HepG2 (cell line): ENCODE results near the gene SMAD2. TPM values are rescaled to one million over a fixed set of nuclear protein-coding genes. Genes with fewer than 3 reads are reported as not detected.

Experiments
- AGO2 ChIP-seq: fragments of 200-400 bp; formaldehyde crosslinking; optimal IDR thresholded peaks from 2 replicates; pipeline ENCODE3; 2017; ENCODE audit warnings: mild to moderate bottlenecking, low read depth, low read length, moderate library complexity
- ARNT ChIP-seq: fragments of 450-650 bp; IDR thresholded peaks from 2 replicates; pipeline ENCODE4 v1.6.1; 2017
- HNRNPK ChIP-seq: fragments of 200-400 bp; formaldehyde crosslinking; IDR thresholded peaks from 2 replicates; pipeline ENCODE4 v1.6.1; 2018; ENCODE audit warnings: low read length, low read depth, moderate library complexity, mild to moderate bottlenecking; ENCODE audit not compliant: poor library complexity, severe bottlenecking
- KLF15 ChIP-seq: sonication (generic); formaldehyde crosslinking; IDR thresholded peaks from 2 replicates; pipeline ENCODE4 v1.8.1; 2023; ENCODE audit warnings: borderline replicate concordance, mild to moderate bottlenecking, inconsistent platforms, missing genetic modification reagents, mixed read lengths
- MAFK ChIP-seq, 2 experiments: IDR thresholded peaks in 1 of 2; conservative IDR thresholded peaks in 1 of 2; 2 replicates each; pipeline ENCODE4 v1.6.1; 2011; ENCODE audit warnings: improper control_type of control experiment in 2 of 2, low read length in 2 of 2
- MTA1 ChIP-seq: sonication (generic); formaldehyde crosslinking; IDR thresholded peaks from 2 replicates; pipeline ENCODE4 v1.4.0; 2020; ENCODE audit warnings: missing genetic modification reagents, mild to moderate bottlenecking, borderline replicate concordance
- POLR2AphosphoS5 ChIP-seq: IDR thresholded peaks from 2 replicates; pipeline ENCODE4 v1.6.1; 2012; ENCODE audit warnings: low read depth, low read length
- ZFP1 ChIP-seq: IDR thresholded peaks from 2 replicates; pipeline ENCODE4 v1.6.1; 2016
- ZNF253 ChIP-seq: sonication (generic); formaldehyde crosslinking; IDR thresholded peaks from 2 replicates; pipeline ENCODE4 v1.8.0; 2022; ENCODE audit warnings: mild to moderate bottlenecking, missing genetic modification reagents, borderline replicate concordance
- polyA plus RNA-seq, 8 experiments: library from polyadenylated mRNA; depleted of rRNA in 3 of 8; stranded (reverse) in 7 of 8; unstranded in 1 of 8; fragments of >200 nt; fragmentation: Illumina TruSeq in 4 of 8; extraction: Trizol in 4 of 8; gene quantifications; 2 replicates each; pipeline versions ENCODE4 v1.2.1 to v1.2.3, GENCODE V29; 2011 to 2016; ENCODE audit warnings: low read depth in 4 of 8, missing spikeins in 1 of 8, mixed read lengths in 1 of 8; ENCODE audit not compliant: insufficient read depth in 1 of 8
- total RNA-seq, 5 experiments: library from RNA; depleted of rRNA; stranded (reverse); fragments of >200 nt; fragmentation: Illumina TruSeq; extraction: Trizol; gene quantifications; 2 replicates each; pipeline ENCODE4 v1.2.3, GENCODE V29; 2016; ENCODE audit warnings: low read depth in 1 of 5
- TF ChIP-seq, protein P1 (sequence below): sonication (generic); formaldehyde crosslinking; IDR thresholded peaks from 2 replicates; pipeline ENCODE4 v1.5.1; 2020; ENCODE audit warnings: mild to moderate bottlenecking, missing genetic modification reagents, moderate library complexity
- TF ChIP-seq, protein P2 (sequence below): sonication (generic); formaldehyde crosslinking; conservative IDR thresholded peaks from 2 replicates; pipeline ENCODE4 v1.4.0; 2020; ENCODE audit warnings: mild to moderate bottlenecking, missing genetic modification reagents, moderate library complexity
- TF ChIP-seq, protein P3 (sequence below): sonication (generic); formaldehyde crosslinking; IDR thresholded peaks from 2 replicates; pipeline ENCODE4 v1.4.0; 2020; ENCODE audit warnings: missing genetic modification reagents
- TF ChIP-seq, protein P4 (sequence below): sonication (generic); formaldehyde crosslinking; IDR thresholded peaks from 2 replicates; pipeline ENCODE4 v1.9.0; 2021; ENCODE audit warnings: mild to moderate bottlenecking, missing genetic modification reagents

SMAD2 gene
- total and polyA plus RNA-seq, 2 of the 13 experiments (the other 11 are each of a cell fraction or from before 2014, with no cell fraction given), result 40.2 to 96.2 TPM

DNA sequence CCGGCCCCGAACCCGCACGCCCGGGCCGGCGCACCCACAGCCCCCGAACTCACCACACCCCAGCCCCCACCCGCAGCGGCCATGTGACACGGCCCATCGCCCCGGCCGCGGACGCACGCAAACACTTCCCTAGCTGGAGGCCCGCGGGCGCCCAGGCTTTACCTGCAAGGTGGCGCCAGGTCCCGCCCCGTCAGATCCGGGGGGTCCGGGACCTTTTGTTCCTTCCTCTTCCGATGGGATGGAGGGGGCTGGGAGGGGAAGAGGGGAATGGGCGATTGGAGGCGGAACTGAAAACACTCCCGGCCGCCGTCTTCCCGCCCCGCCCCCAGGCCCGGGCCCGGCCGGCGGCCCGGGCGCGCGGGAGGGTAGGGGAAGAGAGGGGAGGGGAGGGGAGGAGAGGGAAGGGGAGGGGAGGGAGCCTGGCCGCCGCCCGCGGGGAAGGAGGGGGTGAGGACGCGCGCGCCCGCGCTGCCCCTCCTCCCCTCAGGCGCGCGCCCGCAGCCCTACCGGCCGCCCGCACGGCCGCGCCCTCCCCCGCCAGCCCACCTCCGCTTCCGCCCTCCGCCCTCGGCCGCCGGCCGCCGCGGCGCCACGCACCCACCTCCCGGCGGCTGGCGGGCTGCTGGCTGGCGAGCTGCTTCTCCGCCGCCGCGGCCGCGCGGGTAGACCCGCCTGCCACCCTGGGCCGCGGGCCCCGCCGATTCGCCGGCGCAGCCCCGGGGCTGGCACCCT is at the start of gene SMAD2 (continued):
- TF ChIP-seq MAFK (conservative IDR thresholded peaks at IDR 0.05 in 1 of 2, IDR thresholded peaks at IDR 0.05 in 1 of 2; ENCODE audit: low read length in 2 of 2), result no peak
- TF ChIP-seq, protein P1, sequence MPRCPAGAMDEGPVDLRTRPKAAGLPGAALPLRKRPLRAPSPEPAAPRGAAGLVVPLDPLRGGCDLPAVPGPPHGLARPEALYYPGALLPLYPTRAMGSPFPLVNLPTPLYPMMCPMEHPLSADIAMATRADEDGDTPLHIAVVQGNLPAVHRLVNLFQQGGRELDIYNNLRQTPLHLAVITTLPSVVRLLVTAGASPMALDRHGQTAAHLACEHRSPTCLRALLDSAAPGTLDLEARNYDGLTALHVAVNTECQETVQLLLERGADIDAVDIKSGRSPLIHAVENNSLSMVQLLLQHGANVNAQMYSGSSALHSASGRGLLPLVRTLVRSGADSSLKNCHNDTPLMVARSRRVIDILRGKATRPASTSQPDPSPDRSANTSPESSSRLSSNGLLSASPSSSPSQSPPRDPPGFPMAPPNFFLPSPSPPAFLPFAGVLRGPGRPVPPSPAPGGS (CRISPR knock-in tag), result no peak
- TF ChIP-seq, protein P2, sequence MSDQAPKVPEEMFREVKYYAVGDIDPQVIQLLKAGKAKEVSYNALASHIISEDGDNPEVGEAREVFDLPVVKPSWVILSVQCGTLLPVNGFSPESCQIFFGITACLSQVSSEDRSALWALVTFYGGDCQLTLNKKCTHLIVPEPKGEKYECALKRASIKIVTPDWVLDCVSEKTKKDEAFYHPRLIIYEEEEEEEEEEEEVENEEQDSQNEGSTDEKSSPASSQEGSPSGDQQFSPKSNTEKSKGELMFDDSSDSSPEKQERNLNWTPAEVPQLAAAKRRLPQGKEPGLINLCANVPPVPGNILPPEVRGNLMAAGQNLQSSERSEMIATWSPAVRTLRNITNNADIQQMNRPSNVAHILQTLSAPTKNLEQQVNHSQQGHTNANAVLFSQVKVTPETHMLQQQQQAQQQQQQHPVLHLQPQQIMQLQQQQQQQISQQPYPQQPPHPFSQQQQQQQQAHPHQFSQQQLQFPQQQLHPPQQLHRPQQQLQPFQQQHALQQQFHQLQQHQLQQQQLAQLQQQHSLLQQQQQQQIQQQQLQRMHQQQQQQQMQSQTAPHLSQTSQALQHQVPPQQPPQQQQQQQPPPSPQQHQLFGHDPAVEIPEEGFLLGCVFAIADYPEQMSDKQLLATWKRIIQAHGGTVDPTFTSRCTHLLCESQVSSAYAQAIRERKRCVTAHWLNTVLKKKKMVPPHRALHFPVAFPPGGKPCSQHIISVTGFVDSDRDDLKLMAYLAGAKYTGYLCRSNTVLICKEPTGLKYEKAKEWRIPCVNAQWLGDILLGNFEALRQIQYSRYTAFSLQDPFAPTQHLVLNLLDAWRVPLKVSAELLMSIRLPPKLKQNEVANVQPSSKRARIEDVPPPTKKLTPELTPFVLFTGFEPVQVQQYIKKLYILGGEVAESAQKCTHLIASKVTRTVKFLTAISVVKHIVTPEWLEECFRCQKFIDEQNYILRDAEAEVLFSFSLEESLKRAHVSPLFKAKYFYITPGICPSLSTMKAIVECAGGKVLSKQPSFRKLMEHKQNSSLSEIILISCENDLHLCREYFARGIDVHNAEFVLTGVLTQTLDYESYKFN, result peak; percentile 39; the same call in 1 of the 2 replicates
- no peak for TF ChIP-seq ZNF253 (CRISPR knock-in tag)
- TF ChIP-seq POLR2AphosphoS5, result peak; percentile 67
- no peak for TF ChIP-seq KLF15 (CRISPR knock-in tag)
- TF ChIP-seq, protein P3, sequence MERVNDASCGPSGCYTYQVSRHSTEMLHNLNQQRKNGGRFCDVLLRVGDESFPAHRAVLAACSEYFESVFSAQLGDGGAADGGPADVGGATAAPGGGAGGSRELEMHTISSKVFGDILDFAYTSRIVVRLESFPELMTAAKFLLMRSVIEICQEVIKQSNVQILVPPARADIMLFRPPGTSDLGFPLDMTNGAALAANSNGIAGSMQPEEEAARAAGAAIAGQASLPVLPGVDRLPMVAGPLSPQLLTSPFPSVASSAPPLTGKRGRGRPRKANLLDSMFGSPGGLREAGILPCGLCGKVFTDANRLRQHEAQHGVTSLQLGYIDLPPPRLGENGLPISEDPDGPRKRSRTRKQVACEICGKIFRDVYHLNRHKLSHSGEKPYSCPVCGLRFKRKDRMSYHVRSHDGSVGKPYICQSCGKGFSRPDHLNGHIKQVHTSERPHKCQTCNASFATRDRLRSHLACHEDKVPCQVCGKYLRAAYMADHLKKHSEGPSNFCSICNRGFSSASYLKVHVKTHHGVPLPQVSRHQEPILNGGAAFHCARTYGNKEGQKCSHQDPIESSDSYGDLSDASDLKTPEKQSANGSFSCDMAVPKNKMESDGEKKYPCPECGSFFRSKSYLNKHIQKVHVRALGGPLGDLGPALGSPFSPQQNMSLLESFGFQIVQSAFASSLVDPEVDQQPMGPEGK (CRISPR knock-in tag), result peak; percentile 9; the same call in 1 of the 2 replicates
- TF ChIP-seq, protein P4, sequence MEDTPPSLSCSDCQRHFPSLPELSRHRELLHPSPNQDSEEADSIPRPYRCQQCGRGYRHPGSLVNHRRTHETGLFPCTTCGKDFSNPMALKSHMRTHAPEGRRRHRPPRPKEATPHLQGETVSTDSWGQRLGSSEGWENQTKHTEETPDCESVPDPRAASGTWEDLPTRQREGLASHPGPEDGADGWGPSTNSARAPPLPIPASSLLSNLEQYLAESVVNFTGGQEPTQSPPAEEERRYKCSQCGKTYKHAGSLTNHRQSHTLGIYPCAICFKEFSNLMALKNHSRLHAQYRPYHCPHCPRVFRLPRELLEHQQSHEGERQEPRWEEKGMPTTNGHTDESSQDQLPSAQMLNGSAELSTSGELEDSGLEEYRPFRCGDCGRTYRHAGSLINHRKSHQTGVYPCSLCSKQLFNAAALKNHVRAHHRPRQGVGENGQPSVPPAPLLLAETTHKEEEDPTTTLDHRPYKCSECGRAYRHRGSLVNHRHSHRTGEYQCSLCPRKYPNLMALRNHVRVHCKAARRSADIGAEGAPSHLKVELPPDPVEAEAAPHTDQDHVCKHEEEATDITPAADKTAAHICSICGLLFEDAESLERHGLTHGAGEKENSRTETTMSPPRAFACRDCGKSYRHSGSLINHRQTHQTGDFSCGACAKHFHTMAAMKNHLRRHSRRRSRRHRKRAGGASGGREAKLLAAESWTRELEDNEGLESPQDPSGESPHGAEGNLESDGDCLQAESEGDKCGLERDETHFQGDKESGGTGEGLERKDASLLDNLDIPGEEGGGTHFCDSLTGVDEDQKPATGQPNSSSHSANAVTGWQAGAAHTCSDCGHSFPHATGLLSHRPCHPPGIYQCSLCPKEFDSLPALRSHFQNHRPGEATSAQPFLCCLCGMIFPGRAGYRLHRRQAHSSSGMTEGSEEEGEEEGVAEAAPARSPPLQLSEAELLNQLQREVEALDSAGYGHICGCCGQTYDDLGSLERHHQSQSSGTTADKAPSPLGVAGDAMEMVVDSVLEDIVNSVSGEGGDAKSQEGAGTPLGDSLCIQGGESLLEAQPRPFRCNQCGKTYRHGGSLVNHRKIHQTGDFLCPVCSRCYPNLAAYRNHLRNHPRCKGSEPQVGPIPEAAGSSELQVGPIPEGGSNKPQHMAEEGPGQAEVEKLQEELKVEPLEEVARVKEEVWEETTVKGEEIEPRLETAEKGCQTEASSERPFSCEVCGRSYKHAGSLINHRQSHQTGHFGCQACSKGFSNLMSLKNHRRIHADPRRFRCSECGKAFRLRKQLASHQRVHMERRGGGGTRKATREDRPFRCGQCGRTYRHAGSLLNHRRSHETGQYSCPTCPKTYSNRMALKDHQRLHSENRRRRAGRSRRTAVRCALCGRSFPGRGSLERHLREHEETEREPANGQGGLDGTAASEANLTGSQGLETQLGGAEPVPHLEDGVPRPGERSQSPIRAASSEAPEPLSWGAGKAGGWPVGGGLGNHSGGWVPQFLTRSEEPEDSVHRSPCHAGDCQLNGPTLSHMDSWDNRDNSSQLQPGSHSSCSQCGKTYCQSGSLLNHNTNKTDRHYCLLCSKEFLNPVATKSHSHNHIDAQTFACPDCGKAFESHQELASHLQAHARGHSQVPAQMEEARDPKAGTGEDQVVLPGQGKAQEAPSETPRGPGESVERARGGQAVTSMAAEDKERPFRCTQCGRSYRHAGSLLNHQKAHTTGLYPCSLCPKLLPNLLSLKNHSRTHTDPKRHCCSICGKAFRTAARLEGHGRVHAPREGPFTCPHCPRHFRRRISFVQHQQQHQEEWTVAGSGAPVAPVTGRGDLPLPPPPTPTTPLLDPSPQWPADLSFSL (CRISPR knock-in tag), result no peak
- peak; percentile 99 for TF ChIP-seq HNRNPK
- TF ChIP-seq MTA1 (CRISPR knock-in tag), result peak; percentile 78; the same call in 1 of the 2 replicates
- TF ChIP-seq ZFP1, result no peak
- no peak for TF ChIP-seq ARNT
- peak; percentile 59 for TF ChIP-seq AGO2
